HepG2 (cell line): ENCODE results near the gene DLAT. TPM values are rescaled to one million over a fixed set of nuclear protein-coding genes. Genes with fewer than 3 reads are reported as not detected.

Source experiments
- FOXK1 ChIP-seq: sonication (generic); formaldehyde crosslinking; IDR thresholded peaks from 2 replicates; pipeline ENCODE4 v1.4.0; 2020; ENCODE audit warnings: low read depth, missing genetic modification reagents, borderline replicate concordance
- GATAD2A ChIP-seq: IDR thresholded peaks from 2 replicates; pipeline ENCODE4 v1.6.1; 2016
- KAT8 ChIP-seq: IDR thresholded peaks from 2 replicates; pipeline ENCODE4 v1.6.1; 2016; ENCODE audit warnings: missing genetic modification reagents, missing compliant biosample characterization
- KMT2B ChIP-seq: IDR thresholded peaks from 2 replicates; pipeline ENCODE4 v1.6.1; 2016; ENCODE audit warnings: missing genetic modification reagents, missing compliant biosample characterization
- NFKB2 ChIP-seq: sonication (generic); formaldehyde crosslinking; IDR thresholded peaks from 2 replicates; pipeline ENCODE4 v1.4.0; 2020; ENCODE audit warnings: missing genetic modification reagents, borderline replicate concordance
- NR2F6 ChIP-seq, 2 experiments: IDR thresholded peaks; 2 replicates each; pipeline ENCODE4 v1.6.1; 2016; ENCODE audit warnings: antibody characterized with exemption in 1 of 2, mild to moderate bottlenecking in 1 of 2
- RXRB ChIP-seq: IDR thresholded peaks from 2 replicates; pipeline ENCODE4 v1.6.1; 2016; ENCODE audit warnings: borderline replicate concordance, missing genetic modification reagents, missing compliant biosample characterization
- ZFP36L1 ChIP-seq: sonication (generic); formaldehyde crosslinking; IDR thresholded peaks from 2 replicates; pipeline ENCODE4 v1.8.0; 2022; ENCODE audit warnings: mild to moderate bottlenecking, missing genetic modification reagents, moderate library complexity
- ZNF180 ChIP-seq: sonication (generic); formaldehyde crosslinking; IDR thresholded peaks from 2 replicates; pipeline ENCODE4 v1.4.0; 2020; ENCODE audit warnings: low read depth, missing genetic modification reagents, borderline replicate concordance
- ZNF329 ChIP-seq: sonication (generic); formaldehyde crosslinking; IDR thresholded peaks from 2 replicates; pipeline ENCODE4 v1.9.0; 2021; ENCODE audit warnings: low read depth, mild to moderate bottlenecking, missing genetic modification reagents
- ZNF670 ChIP-seq: sonication (generic); formaldehyde crosslinking; IDR thresholded peaks from 2 replicates; pipeline ENCODE4 v1.8.0; 2022; ENCODE audit warnings: mild to moderate bottlenecking, missing genetic modification reagents, borderline replicate concordance
- ZNF766 ChIP-seq: sonication (generic); formaldehyde crosslinking; IDR thresholded peaks from 2 replicates; pipeline ENCODE4 v1.5.0; 2020; ENCODE audit warnings: missing genetic modification reagents, borderline replicate concordance
- polyA plus RNA-seq, 8 experiments: library from polyadenylated mRNA; depleted of rRNA in 3 of 8; stranded (reverse) in 7 of 8; unstranded in 1 of 8; fragments of >200 nt; fragmentation: Illumina TruSeq in 4 of 8; extraction: Trizol in 4 of 8; gene quantifications; 2 replicates each; pipeline versions ENCODE4 v1.2.1 to v1.2.3, GENCODE V29; 2011 to 2016; ENCODE audit warnings: low read depth in 4 of 8, missing spikeins in 1 of 8, mixed read lengths in 1 of 8; ENCODE audit not compliant: insufficient read depth in 1 of 8
- total RNA-seq, 5 experiments: library from RNA; depleted of rRNA; stranded (reverse); fragments of >200 nt; fragmentation: Illumina TruSeq; extraction: Trizol; gene quantifications; 2 replicates each; pipeline ENCODE4 v1.2.3, GENCODE V29; 2016; ENCODE audit warnings: low read depth in 1 of 5
- TF ChIP-seq, protein P1 (sequence below): sonication (generic); formaldehyde crosslinking; IDR thresholded peaks from 2 replicates; pipeline ENCODE4 v1.4.0; 2020; ENCODE audit warnings: missing genetic modification reagents
- TF ChIP-seq, protein P2 (sequence below): sonication (generic); formaldehyde crosslinking; IDR thresholded peaks from 2 replicates; pipeline ENCODE4 v1.4.0; 2020; ENCODE audit warnings: mild to moderate bottlenecking, missing genetic modification reagents, borderline replicate concordance
- TF ChIP-seq, protein P3 (sequence below), 2 experiments: sonication (generic) in 1 of 2; formaldehyde crosslinking in 1 of 2; IDR thresholded peaks; 2 replicates each; pipeline versions ENCODE4 v1.4.0 to v1.6.1; 2016 to 2020; ENCODE audit warnings: borderline replicate concordance in 1 of 2, low read depth in 1 of 2, mild to moderate bottlenecking in 1 of 2, missing genetic modification reagents in 1 of 2
- TF ChIP-seq, protein P4 (sequence below): sonication (generic); formaldehyde crosslinking; IDR thresholded peaks from 2 replicates; pipeline ENCODE4 v1.4.0; 2020; ENCODE audit warnings: missing genetic modification reagents

The DLAT gene
- total and polyA plus RNA-seq, 2 of the 13 experiments (the other 11 are each of a cell fraction or from before 2014, with no cell fraction given), result 26.4 to 62.2 TPM

DNA sequence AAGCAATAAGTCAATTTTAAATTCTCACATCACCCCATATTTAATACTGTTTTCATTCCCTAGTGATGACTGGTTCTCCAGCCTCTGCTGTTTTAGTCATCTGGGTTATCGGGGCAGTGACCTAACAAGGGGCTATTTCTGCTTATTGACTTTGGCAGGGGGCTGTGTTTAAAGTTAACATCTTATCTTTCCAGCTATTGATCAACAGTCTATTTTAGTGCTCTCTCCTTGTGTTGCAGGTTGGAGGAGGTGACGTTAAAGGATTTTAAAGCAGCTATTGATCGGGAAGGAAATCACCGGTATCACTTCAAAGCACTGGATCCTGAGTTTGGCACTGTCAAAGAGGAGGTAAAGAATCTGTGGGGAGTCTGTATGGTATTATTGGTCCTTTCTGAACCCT is 7.7 kb upstream of the DLAT start (continued):
- TF ChIP-seq KMT2B, result no peak
- TF ChIP-seq NR2F6 (IDR thresholded peaks at IDR 0.05), result peak; percentile 67
- no peak for TF ChIP-seq NR2F6 (CRISPR knock-in tag; IDR thresholded peaks at IDR 0.05)
- peak; percentile 35; the same call in 1 of the 2 replicates for TF ChIP-seq KAT8 (CRISPR knock-in tag)
- TF ChIP-seq, protein P1, sequence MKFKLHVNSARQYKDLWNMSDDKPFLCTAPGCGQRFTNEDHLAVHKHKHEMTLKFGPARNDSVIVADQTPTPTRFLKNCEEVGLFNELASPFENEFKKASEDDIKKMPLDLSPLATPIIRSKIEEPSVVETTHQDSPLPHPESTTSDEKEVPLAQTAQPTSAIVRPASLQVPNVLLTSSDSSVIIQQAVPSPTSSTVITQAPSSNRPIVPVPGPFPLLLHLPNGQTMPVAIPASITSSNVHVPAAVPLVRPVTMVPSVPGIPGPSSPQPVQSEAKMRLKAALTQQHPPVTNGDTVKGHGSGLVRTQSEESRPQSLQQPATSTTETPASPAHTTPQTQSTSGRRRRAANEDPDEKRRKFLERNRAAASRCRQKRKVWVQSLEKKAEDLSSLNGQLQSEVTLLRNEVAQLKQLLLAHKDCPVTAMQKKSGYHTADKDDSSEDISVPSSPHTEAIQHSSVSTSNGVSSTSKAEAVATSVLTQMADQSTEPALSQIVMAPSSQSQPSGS (CRISPR knock-in tag), result peak; percentile 76; the same call in 1 of the 2 replicates
- TF ChIP-seq FOXK1 (CRISPR knock-in tag), result peak; percentile 35; the same call in 1 of the 2 replicates
- TF ChIP-seq, protein P2, sequence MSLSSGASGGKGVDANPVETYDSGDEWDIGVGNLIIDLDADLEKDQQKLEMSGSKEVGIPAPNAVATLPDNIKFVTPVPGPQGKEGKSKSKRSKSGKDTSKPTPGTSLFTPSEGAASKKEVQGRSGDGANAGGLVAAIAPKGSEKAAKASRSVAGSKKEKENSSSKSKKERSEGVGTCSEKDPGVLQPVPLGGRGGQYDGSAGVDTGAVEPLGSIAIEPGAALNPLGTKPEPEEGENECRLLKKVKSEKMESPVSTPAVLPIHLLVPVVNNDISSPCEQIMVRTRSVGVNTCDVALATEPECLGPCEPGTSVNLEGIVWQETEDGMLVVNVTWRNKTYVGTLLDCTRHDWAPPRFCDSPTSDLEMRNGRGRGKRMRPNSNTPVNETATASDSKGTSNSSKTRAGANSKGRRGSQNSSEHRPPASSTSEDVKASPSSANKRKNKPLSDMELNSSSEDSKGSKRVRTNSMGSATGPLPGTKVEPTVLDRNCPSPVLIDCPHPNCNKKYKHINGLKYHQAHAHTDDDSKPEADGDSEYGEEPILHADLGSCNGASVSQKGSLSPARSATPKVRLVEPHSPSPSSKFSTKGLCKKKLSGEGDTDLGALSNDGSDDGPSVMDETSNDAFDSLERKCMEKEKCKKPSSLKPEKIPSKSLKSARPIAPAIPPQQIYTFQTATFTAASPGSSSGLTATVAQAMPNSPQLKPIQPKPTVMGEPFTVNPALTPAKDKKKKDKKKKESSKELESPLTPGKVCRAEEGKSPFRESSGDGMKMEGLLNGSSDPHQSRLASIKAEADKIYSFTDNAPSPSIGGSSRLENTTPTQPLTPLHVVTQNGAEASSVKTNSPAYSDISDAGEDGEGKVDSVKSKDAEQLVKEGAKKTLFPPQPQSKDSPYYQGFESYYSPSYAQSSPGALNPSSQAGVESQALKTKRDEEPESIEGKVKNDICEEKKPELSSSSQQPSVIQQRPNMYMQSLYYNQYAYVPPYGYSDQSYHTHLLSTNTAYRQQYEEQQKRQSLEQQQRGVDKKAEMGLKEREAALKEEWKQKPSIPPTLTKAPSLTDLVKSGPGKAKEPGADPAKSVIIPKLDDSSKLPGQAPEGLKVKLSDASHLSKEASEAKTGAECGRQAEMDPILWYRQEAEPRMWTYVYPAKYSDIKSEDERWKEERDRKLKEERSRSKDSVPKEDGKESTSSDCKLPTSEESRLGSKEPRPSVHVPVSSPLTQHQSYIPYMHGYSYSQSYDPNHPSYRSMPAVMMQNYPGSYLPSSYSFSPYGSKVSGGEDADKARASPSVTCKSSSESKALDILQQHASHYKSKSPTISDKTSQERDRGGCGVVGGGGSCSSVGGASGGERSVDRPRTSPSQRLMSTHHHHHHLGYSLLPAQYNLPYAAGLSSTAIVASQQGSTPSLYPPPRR (CRISPR knock-in tag), result peak; percentile 86; the same call in 1 of the 2 replicates
- TF ChIP-seq ZNF329 (CRISPR knock-in tag), result no peak
- TF ChIP-seq ZNF670 (CRISPR knock-in tag), result peak; percentile 91; the same call in 1 of the 2 replicates
- TF ChIP-seq ZFP36L1 (CRISPR knock-in tag), result no peak
- TF ChIP-seq RXRB, result peak; percentile 46; the same call in 1 of the 2 replicates
- TF ChIP-seq NFKB2 (CRISPR knock-in tag), result no peak
- TF ChIP-seq, protein P3, sequence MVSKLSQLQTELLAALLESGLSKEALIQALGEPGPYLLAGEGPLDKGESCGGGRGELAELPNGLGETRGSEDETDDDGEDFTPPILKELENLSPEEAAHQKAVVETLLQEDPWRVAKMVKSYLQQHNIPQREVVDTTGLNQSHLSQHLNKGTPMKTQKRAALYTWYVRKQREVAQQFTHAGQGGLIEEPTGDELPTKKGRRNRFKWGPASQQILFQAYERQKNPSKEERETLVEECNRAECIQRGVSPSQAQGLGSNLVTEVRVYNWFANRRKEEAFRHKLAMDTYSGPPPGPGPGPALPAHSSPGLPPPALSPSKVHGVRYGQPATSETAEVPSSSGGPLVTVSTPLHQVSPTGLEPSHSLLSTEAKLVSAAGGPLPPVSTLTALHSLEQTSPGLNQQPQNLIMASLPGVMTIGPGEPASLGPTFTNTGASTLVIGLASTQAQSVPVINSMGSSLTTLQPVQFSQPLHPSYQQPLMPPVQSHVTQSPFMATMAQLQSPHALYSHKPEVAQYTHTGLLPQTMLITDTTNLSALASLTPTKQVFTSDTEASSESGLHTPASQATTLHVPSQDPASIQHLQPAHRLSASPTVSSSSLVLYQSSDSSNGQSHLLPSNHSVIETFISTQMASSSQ (IDR thresholded peaks at IDR 0.05; ENCODE audit: low read depth), result peak; percentile 13; the same call in 1 of the 2 replicates
- TF ChIP-seq, protein P3 (CRISPR knock-in tag; IDR thresholded peaks at IDR 0.05; ENCODE audit: borderline replicate concordance), result no peak
- TF ChIP-seq GATAD2A (CRISPR knock-in tag), result peak; percentile 92
- no peak for TF ChIP-seq ZNF180 (CRISPR knock-in tag)
- TF ChIP-seq ZNF766 (CRISPR knock-in tag), result no peak
- TF ChIP-seq, protein P4, sequence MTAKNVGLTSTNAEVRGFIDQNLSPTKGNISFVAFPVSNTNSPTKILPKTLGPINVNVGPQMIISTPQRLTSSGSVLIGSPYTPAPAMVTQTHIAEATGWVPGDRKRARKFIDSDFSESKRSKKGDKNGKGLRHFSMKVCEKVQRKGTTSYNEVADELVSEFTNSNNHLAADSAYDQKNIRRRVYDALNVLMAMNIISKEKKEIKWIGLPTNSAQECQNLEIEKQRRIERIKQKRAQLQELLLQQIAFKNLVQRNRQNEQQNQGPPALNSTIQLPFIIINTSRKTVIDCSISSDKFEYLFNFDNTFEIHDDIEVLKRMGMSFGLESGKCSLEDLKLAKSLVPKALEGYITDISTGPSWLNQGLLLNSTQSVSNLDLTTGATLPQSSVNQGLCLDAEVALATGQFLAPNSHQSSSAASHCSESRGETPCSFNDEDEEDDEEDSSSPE (CRISPR knock-in tag), result 0 out of 2 replicates have a peak, but pooled peaks have one; percentile 36
